GM12878 (cell line): ENCODE results near the gene TUBB4B. TPM values are rescaled to one million over a fixed set of nuclear protein-coding genes. Genes with fewer than 3 reads are reported as not detected.

ENCODE experiments used
- ATAC-seq: fragments of 200-7000 bp; cut with Tn5 transposase; 3 replicates; pipeline ENCODE4 v1.9.1; 2020; ENCODE audit warnings: mild to moderate bottlenecking, moderate library complexity
- BruUV-seq: library from RNA; stranded (reverse); fragments of 400-500 nt; replicated peaks from 2 replicates; lab custom pipeline; 2021; lab: Mats Ljungman, UMichigan
- CTCF ChIA-PET: fragments of 300-600 bp; sonication (Branson Sonifier 250); formaldehyde crosslinking; extraction: SDS; loops from one replicate; lab custom pipeline; 2021; ENCODE audit warnings: inconsistent platforms; lab: Yijun Ruan, JAX
- POLR2A ChIA-PET: fragments of 350-600 bp; formaldehyde crosslinking; extraction: SDS; loops from one replicate; lab custom pipeline; 2021; ENCODE audit warnings: inconsistent platforms; lab: Charles Lee
- RAD21 ChIA-PET: fragments of 300-600 bp; sonication (Branson Sonifier 250); formaldehyde crosslinking; loops from one replicate; lab custom pipeline; 2023; ENCODE audit warnings: antibody characterized with exemption; ENCODE audit not compliant: unreplicated experiment; lab: Charles Lee
- SMC1A ChIA-PET: fragments of 300-600 bp; sonication (Branson Sonifier 250); formaldehyde crosslinking; loops from one replicate; lab custom pipeline; 2023; ENCODE audit not compliant: unreplicated experiment, uncharacterized antibody; lab: Charles Lee
- DNase-seq: peaks from one replicate; pipeline ENCODE4 v3.0.0-alpha.2; 2011; ENCODE audit warnings: low read depth, low spot score
- FAIRE-seq: peaks from 3 replicates; lab custom pipeline; 2011; peaks lifted over from hg19 to GRCh38; lab: Jason Lieb, UNC
- H2AFZ ChIP-seq: 2 replicates; pipeline ENCODE4 v1.6.0; 2011; ENCODE audit warnings: low read depth, low read length, control low read depth; ENCODE audit not compliant: control insufficient read depth
- H3K27ac ChIP-seq: 2 replicates; pipeline ENCODE4 v1.5.1; 2011; ENCODE audit warnings: control low read depth; ENCODE audit not compliant: control insufficient read depth, insufficient read depth
- H3K27me3 ChIP-seq, 2 experiments: replicated peaks in 1 of 2; 2 replicates each; pipeline versions ENCODE4 v1.6.0 to v1.6.1; 2011; ENCODE audit warnings: low read length in 1 of 2; ENCODE audit not compliant: control insufficient read depth in 2 of 2, insufficient read depth in 2 of 2
- H3K36me3 ChIP-seq, 2 experiments: 2 replicates each; pipeline ENCODE4 v1.5.1; 2011; ENCODE audit warnings: low read length in 1 of 2; ENCODE audit not compliant: control insufficient read depth in 2 of 2, insufficient read depth in 2 of 2
- H3K4me1 ChIP-seq: 2 replicates; pipeline ENCODE4 v1.6.1; 2011; ENCODE audit warnings: mild to moderate bottlenecking, low read length, moderate library complexity, mixed read lengths; ENCODE audit not compliant: control insufficient read depth, insufficient read depth
- H3K4me2 ChIP-seq: 2 replicates; pipeline ENCODE4 v1.6.0; 2011; ENCODE audit warnings: control low read depth; ENCODE audit not compliant: control insufficient read depth, insufficient read depth
- H3K4me3 ChIP-seq: fragments of 200-600 bp; sonication (generic); 2 replicates; pipeline ENCODE4 v1.5.1; 2016
- H3K79me2 ChIP-seq: 2 replicates; pipeline ENCODE4 v1.6.0; 2011; ENCODE audit warnings: low read length; ENCODE audit not compliant: control insufficient read depth, insufficient read depth
- H3K9ac ChIP-seq: 2 replicates; pipeline ENCODE4 v1.8.0; 2011; ENCODE audit warnings: low read length, control low read depth, mixed read lengths; ENCODE audit not compliant: control insufficient read depth, insufficient read depth
- H3K9me3 ChIP-seq: replicated peaks from 3 replicates; pipeline ENCODE4 v1.5.1; 2011; ENCODE audit warnings: mild to moderate bottlenecking, low read length; ENCODE audit not compliant: control insufficient read depth, insufficient read depth
- H4K20me1 ChIP-seq: 2 replicates; pipeline ENCODE4 v1.6.0; 2011; ENCODE audit not compliant: control insufficient read depth, insufficient read depth
- JUND ChIP-seq: IDR thresholded peaks from 2 replicates; pipeline ENCODE4 v1.6.1; 2012; ENCODE audit warnings: low read depth, mild to moderate bottlenecking, low read length, improper control_type of control experiment, moderate library complexity
- TCF3 ChIP-seq: IDR thresholded peaks from 2 replicates; pipeline ENCODE4 v1.6.1; 2012; ENCODE audit warnings: low read depth, mild to moderate bottlenecking, low read length, borderline replicate concordance; ENCODE audit not compliant: insufficient read depth
- ZBED1 ChIP-seq: IDR thresholded peaks from 2 replicates; pipeline ENCODE4 v1.6.1; 2016; ENCODE audit warnings: borderline replicate concordance
- WGBS: methylation state at CpG from one replicate; pipeline ENCODE4 v1.1.6; 2016; ENCODE audit warnings: low lambda C conversion rate; ENCODE audit not compliant: insufficient replicate concordance, insufficient coverage; ENCODE audit errors: missing lambda C conversion rate; 5-methylcytosine and 5-hydroxymethylcytosine counted together
- in situ Hi-C: fragments of 300-500 bp; cut with MboI; formaldehyde crosslinking; loops from 9 replicates; pipeline ENCODE4 v1.14.3; 2018; ENCODE audit warnings: mixed read lengths
- intact Hi-C: fragments of 100-400 bp; cut with micrococcal nuclease; formaldehyde crosslinking; loops from one replicate; pipeline ENCODE4 v1.14.2; 2022; ENCODE audit not compliant: unreplicated experiment
- polyA plus RNA-seq, 11 experiments: library from polyadenylated mRNA; depleted of rRNA in 4 of 11; unstranded in 6 of 11; stranded (reverse) in 5 of 11; fragments of >200 nt; fragmentation: Nextera tagmentation in 4 of 11; fragmentation: Illumina TruSeq in 1 of 11; extraction: Ambion mirVana in 4 of 11; extraction: Trizol in 1 of 11; gene quantifications; 1 replicate in 1 of 11; 2 replicates in 10 of 11; pipeline versions ENCODE4 v1.2.1 to v1.2.3, GENCODE V29; 2011 to 2016; ENCODE audit warnings: inconsistent platforms in 2 of 11, missing spikeins in 2 of 11, low read depth in 1 of 11
- total RNA-seq, 4 experiments: library from RNA; depleted of rRNA in 3 of 4; stranded (reverse); fragments of >200 nt in 3 of 4; fragmentation: Illumina TruSeq in 1 of 4; extraction: Trizol in 1 of 4; gene quantifications; 2 replicates each; pipeline versions ENCODE4 v1.2.1 to v1.2.3, GENCODE V29; 2013 to 2021
- TF ChIP-seq, protein P1 (sequence below): IDR thresholded peaks from 2 replicates; pipeline ENCODE4 v1.6.1; 2012; ENCODE audit warnings: low read depth, low read length, improper control_type of control experiment

Gene TUBB4B
- total and polyA plus RNA-seq, 10 of the 15 experiments (the other 5 are each of a cell fraction or from before 2014, with no cell fraction given), result 23.0 to 532 (median 254) TPM

GRCh38 chr9:137233143-137233980 lies 7.7 kb upstream of the TUBB4B start:
- no peak for FAIRE-seq
- no peaks in the 10 kb centered on the region for H4K20me1 ChIP-seq
- no peak for DNase-seq
- RAD21 ChIA-PET, result no interaction called here
- no peak for TF ChIP-seq TCF3
- TF ChIP-seq, protein P1, sequence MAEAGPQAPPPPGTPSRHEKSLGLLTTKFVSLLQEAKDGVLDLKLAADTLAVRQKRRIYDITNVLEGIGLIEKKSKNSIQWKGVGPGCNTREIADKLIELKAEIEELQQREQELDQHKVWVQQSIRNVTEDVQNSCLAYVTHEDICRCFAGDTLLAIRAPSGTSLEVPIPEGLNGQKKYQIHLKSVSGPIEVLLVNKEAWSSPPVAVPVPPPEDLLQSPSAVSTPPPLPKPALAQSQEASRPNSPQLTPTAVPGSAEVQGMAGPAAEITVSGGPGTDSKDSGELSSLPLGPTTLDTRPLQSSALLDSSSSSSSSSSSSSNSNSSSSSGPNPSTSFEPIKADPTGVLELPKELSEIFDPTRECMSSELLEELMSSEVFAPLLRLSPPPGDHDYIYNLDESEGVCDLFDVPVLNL, result no peak
- no peak for TF ChIP-seq ZBED1
- no peak for TF ChIP-seq JUND
- H3K9me3 ChIP-seq, result no peaks in the 10 kb centered on the region
- peaks cover 19% of the 10 kb centered on the region for H3K4me1 ChIP-seq
- no peak overlapping the region for H3K9ac ChIP-seq
- in situ Hi-C loops (no loop called here), intact Hi-C loops (no loop called here)
- no peaks in the 10 kb centered on the region for H3K36me3 ChIP-seq
- WGBS, result 32% methylated on average over 27 of the region's 40 CpGs
- no peak for ATAC-seq
- no peak overlapping the region for H3K27ac ChIP-seq
- no TSS peak for BruUV-seq
- POLR2A ChIA-PET, result no interaction called here
- SMC1A ChIA-PET, result no interaction called here
- no peak overlapping the region for H3K4me2 ChIP-seq
- no peaks in the 10 kb centered on the region; the same call in 1 of the 2 replicates for H3K79me2 ChIP-seq
- CTCF ChIA-PET, result no interaction called here
- H2AFZ ChIP-seq, result no peak overlapping the region
- no peaks in the 10 kb centered on the region for H3K27me3 ChIP-seq
- no peak overlapping the region for H3K4me3 ChIP-seq
